GM18873 (cell line): Measurements from ENCODE around the gene ITGAD.
"Not testable (repeated sequence)": the region's sequence is repeated elsewhere in the genome, so short reads cannot be mapped to it uniquely, and the experiment has no call there.

Source experiments
- ATAC-seq: cut with Tn5 transposase; IDR thresholded peaks from one replicate; pipeline ENCODE4 v1.9.1; 2021; ENCODE audit warnings: mild to moderate bottlenecking, moderate library complexity, moderate number of reproducible peaks; ENCODE audit not compliant: unreplicated experiment, low FRiP score

The ITGAD gene

GRCh38 chr16:31401436-31401835 is 8.3 kb downstream of the ITGAD start:
- no peak for ATAC-seq

GRCh38 chr16:31402687-31403086 is 9.6 kb downstream of the ITGAD start:
- ATAC-seq: no peak

GRCh38 chr16:31403590-31404352 is 10.6 kb downstream of the ITGAD start:
- no peak for ATAC-seq

GRCh38 chr16:31404353-31405064 is 11.4 kb downstream of the ITGAD start:
- no peak for ATAC-seq

GRCh38 chr16:31407406-31407805 is 14.3 kb downstream of the ITGAD start:
- ATAC-seq: no peak

GRCh38 chr16:31409433-31409832 is 16.3 kb downstream of the ITGAD start:
- no peak for ATAC-seq

GRCh38 chr16:31410082-31410481 is 16.9 kb downstream of the ITGAD start:
- ATAC-seq: no peak

- no peak for ATAC-seq
Observed at GRCh38 chr16:31411024-31411844, 18.1 kb downstream of the ITGAD start.

GRCh38 chr16:31412750-31413149 is 19.6 kb downstream of the ITGAD start:
- ATAC-seq: no peak

GRCh38 chr16:31413381-31413780 is 20.2 kb downstream of the ITGAD start:
- ATAC-seq: no peak

- ATAC-seq: no peak
Observed at GRCh38 chr16:31413943-31414342, 20.8 kb downstream of the ITGAD start.

GRCh38 chr16:31414706-31415105 is 21.6 kb downstream of the ITGAD start:
- no peak for ATAC-seq

GRCh38 chr16:31416371-31416770 is 23.2 kb downstream of the ITGAD start:
- no peak for ATAC-seq

GRCh38 chr16:31417036-31417435 is 23.9 kb downstream of the ITGAD start:
- ATAC-seq: not testable (repeated sequence)

GRCh38 chr16:31417916-31418315 is 24.8 kb downstream of the ITGAD start:
- no peak for ATAC-seq

- ATAC-seq: no peak
Observed at GRCh38 chr16:31420037-31420436, 26.9 kb downstream of the ITGAD start.

GRCh38 chr16:31421587-31421986 is 28.5 kb downstream of the ITGAD start:
- no peak for ATAC-seq

- ATAC-seq: no peak
Observed at GRCh38 chr16:31423241-31423640, 30.1 kb downstream of the ITGAD start.

GRCh38 chr16:31423801-31424200 is 30.7 kb downstream of the ITGAD start:
- ATAC-seq: no peak

GRCh38 chr16:31427441-31428278 is 34.5 kb downstream of the ITGAD start:
- ATAC-seq: no peak
